Activated CD4-positive, alpha-beta T cell treated with anti-CD3 and anti-CD28 coated beads, Interleukin-2, Interleukin-4, amounts not matched to agents 100 ng/mL and 50 ng/mL, durations not matched to agents 16 hours and 8 hours (primary cell): Measurements from ENCODE around the gene CRLF2.
"Not testable (repeated sequence)": the region's sequence is repeated elsewhere in the genome, so short reads cannot be mapped to it uniquely, and the experiment has no call there.

Experiments used
- DNase-seq: peaks from one replicate; pipeline ENCODE4 v3.0.0-alpha.2; 2020; ENCODE audit warnings: low spot score

CRLF2 gene

GRCh38 chrX:1212532-1212931 is at the start of gene CRLF2:
Gene CRLF2, minus strand, starts transcription at chrX:1212649. Its CDS starts 15 bp downstream, at chrX:1212634.
- peak; percentile 68 for DNase-seq

- DNase-seq = not testable (repeated sequence)
These were observed 49.3 kb upstream of the CRLF2 start for GRCh38 chrX:1261771-1262170.

- DNase-seq = no peak
These were observed 48.8 kb upstream of the CRLF2 start for GRCh38 chrX:1261285-1261684.

GRCh38 chrX:1252861-1253260 is 40.4 kb upstream of the CRLF2 start:
- DNase-seq = no peak

GRCh38 chrX:1249101-1249887 is 36.8 kb upstream of the CRLF2 start:
- DNase-seq = peak; percentile 65

- DNase-seq = no peak
These were observed 36.0 kb upstream of the CRLF2 start for GRCh38 chrX:1248331-1249061.

- DNase-seq = peak; percentile 84
These were observed 34.4 kb upstream of the CRLF2 start for GRCh38 chrX:1246816-1247215.

- DNase-seq = no peak
These were observed 32.0 kb upstream of the CRLF2 start for GRCh38 chrX:1244164-1245076.

- DNase-seq = peak; percentile 46
These were observed 30.5 kb upstream of the CRLF2 start for GRCh38 chrX:1242891-1243402.

- DNase-seq = not testable (repeated sequence)
These were observed 28.1 kb upstream of the CRLF2 start for GRCh38 chrX:1240551-1240950.

- DNase-seq = no peak
These were observed 27.3 kb upstream of the CRLF2 start for GRCh38 chrX:1239681-1240142.

- no peak for DNase-seq
These were observed 19.5 kb upstream of the CRLF2 start for GRCh38 chrX:1231850-1232465.

- DNase-seq = not testable (repeated sequence)
These were observed 15.7 kb upstream of the CRLF2 start for GRCh38 chrX:1228101-1228500.

GRCh38 chrX:1226249-1226648 is 13.8 kb upstream of the CRLF2 start:
- no peak for DNase-seq

- peak; percentile 58 for DNase-seq
These were observed 12.5 kb upstream of the CRLF2 start for GRCh38 chrX:1224954-1225353.

GRCh38 chrX:1223242-1223600 is 10.8 kb upstream of the CRLF2 start:
- DNase-seq = no peak

GRCh38 chrX:1222531-1223241 is 10.2 kb upstream of the CRLF2 start:
- no peak for DNase-seq

GRCh38 chrX:1221296-1221845 is 8.9 kb upstream of the CRLF2 start:
- DNase-seq = no peak

GRCh38 chrX:1218286-1218685 is 5.8 kb upstream of the CRLF2 start:
- DNase-seq = no peak

GRCh38 chrX:1215123-1215823 is 2.8 kb upstream of the CRLF2 start:
- no peak for DNase-seq
